Parathyroid adenoma (tissue), 2 donors: ENCODE measurements around the gene POLR3A.

Source experiments
- H2AFZ ChIP-seq: fragments of 300-600 bp; sonication (generic); one replicate; pipeline ENCODE4 v1.7.0; 2017; ENCODE audit warnings: antibody characterized with exemption, mild to moderate bottlenecking
- H3K27ac ChIP-seq: fragments of 300-600 bp; sonication (generic); one replicate; pipeline ENCODE4 v1.7.0; 2017
- H3K27me3 ChIP-seq: fragments of 300-600 bp; sonication (generic); one replicate; pipeline ENCODE4 v1.7.0; 2017; ENCODE audit warnings: low read length; ENCODE audit not compliant: control insufficient read depth, insufficient read depth
- H3K36me3 ChIP-seq: fragments of 300-600 bp; sonication (generic); one replicate; pipeline ENCODE4 v1.7.0; 2017; ENCODE audit warnings: low read length; ENCODE audit not compliant: control insufficient read depth, insufficient read depth
- H3K4me1 ChIP-seq: fragments of 300-600 bp; sonication (generic); one replicate; pipeline ENCODE4 v1.7.0; 2017; ENCODE audit warnings: control low read depth
- H3K4me2 ChIP-seq: fragments of 300-600 bp; sonication (generic); one replicate; pipeline ENCODE4 v1.7.0; 2017; ENCODE audit warnings: low read length
- H3K4me3 ChIP-seq: fragments of 300-600 bp; sonication (generic); one replicate; pipeline ENCODE4 v1.7.0; 2017; ENCODE audit warnings: low read depth, low read length
- H3K79me2 ChIP-seq: fragments of 300-600 bp; sonication (generic); one replicate; pipeline ENCODE4 v1.7.0; 2017; ENCODE audit warnings: control low read depth
- H3K9ac ChIP-seq: fragments of 300-600 bp; sonication (generic); one replicate; pipeline ENCODE4 v1.7.0; 2017; ENCODE audit warnings: mild to moderate bottlenecking
- H3K9me3 ChIP-seq: fragments of 300-600 bp; sonication (generic); one replicate; pipeline ENCODE4 v1.7.0; 2017; ENCODE audit warnings: low read length; ENCODE audit not compliant: control insufficient read depth
- CTCF ChIP-seq: fragments of 300-600 bp; sonication (generic); IDR thresholded peaks from one replicate; pipeline ENCODE4 v1.7.0; 2017; ENCODE audit warnings: antibody characterized with exemption, mild to moderate bottlenecking
- donor health status: primary hyperparathyroidism.

POLR3A gene

GRCh38 chr10:77970869-77971803 lies 58.2 kb downstream of the POLR3A start:
- peak overlapping the region; percentile 79 for H3K27ac ChIP-seq
- H2AFZ ChIP-seq = peak overlapping the region; percentile 50
- TF ChIP-seq CTCF = no peak
- H3K4me2 ChIP-seq = peak overlapping the region; percentile 49
- peak overlapping the region; percentile 32 for H3K4me3 ChIP-seq
- no peaks in the 10 kb centered on the region for H3K36me3 ChIP-seq
- peaks cover 27% of the 10 kb centered on the region for H3K4me1 ChIP-seq
- H3K9ac ChIP-seq = no peak overlapping the region
- no peaks in the 10 kb centered on the region for H3K27me3 ChIP-seq
- H3K79me2 ChIP-seq = no peaks in the 10 kb centered on the region
- H3K9me3 ChIP-seq = no peaks in the 10 kb centered on the region

GRCh38 chr10:77969114-77969513 lies 60.2 kb downstream of the POLR3A start:
- Histone ChIP-seq H3K4me3 (no peak overlapping the region), H3K4me1 (peaks cover 27% of the 10 kb centered on the region), H3K4me2 (no peak overlapping the region), H3K79me2 (no peaks in the 10 kb centered on the region), H3K27ac (peak overlapping the region; percentile 68), H2AFZ (peak overlapping the region; percentile 67), H3K36me3 (no peaks in the 10 kb centered on the region), H3K9me3 (no peaks in the 10 kb centered on the region), H3K27me3 (no peaks in the 10 kb centered on the region), H3K9ac (no peak overlapping the region)
- no peak for TF ChIP-seq CTCF

- Histone ChIP-seq H3K36me3 (no peaks in the 10 kb centered on the region), H3K79me2 (no peaks in the 10 kb centered on the region), H3K4me3 (no peak overlapping the region), H3K4me2 (no peak overlapping the region), H3K9ac (no peak overlapping the region), H2AFZ (no peak overlapping the region), H3K4me1 (peaks cover 27% of the 10 kb centered on the region), H3K27me3 (no peaks in the 10 kb centered on the region), H3K27ac (no peak overlapping the region), H3K9me3 (no peaks in the 10 kb centered on the region)
- TF ChIP-seq CTCF = no peak
Measured at GRCh38 chr10:77967611-77968022, 61.7 kb downstream of the POLR3A start.

- TF ChIP-seq CTCF = no peak
- Histone ChIP-seq H3K4me3 (no peak overlapping the region), H3K9me3 (no peaks in the 10 kb centered on the region), H3K27ac (no peak overlapping the region), H3K27me3 (no peaks in the 10 kb centered on the region), H3K36me3 (no peaks in the 10 kb centered on the region), H3K4me2 (no peak overlapping the region), H3K4me1 (peaks cover 13% of the 10 kb centered on the region), H3K79me2 (no peaks in the 10 kb centered on the region), H3K9ac (no peak overlapping the region), H2AFZ (no peak overlapping the region)
Measured at GRCh38 chr10:77965294-77965693, 64.0 kb downstream of the POLR3A start.
